Stimulated activated CD4-positive, alpha-beta T cell treated with anti-CD3 and anti-CD28 coated beads, Interleukin-1b, Interleukin-23, amount 100 ng/mL, for 24 hours (primary cell): ENCODE results near the gene PIK3R6.

Source experiments
- DNase-seq, 4 experiments: peaks; one replicate each; pipeline ENCODE4 v3.0.0-alpha.2; 2020; ENCODE audit warnings: low read depth in 4 of 4, low spot score in 1 of 4

Gene PIK3R6

DNA sequence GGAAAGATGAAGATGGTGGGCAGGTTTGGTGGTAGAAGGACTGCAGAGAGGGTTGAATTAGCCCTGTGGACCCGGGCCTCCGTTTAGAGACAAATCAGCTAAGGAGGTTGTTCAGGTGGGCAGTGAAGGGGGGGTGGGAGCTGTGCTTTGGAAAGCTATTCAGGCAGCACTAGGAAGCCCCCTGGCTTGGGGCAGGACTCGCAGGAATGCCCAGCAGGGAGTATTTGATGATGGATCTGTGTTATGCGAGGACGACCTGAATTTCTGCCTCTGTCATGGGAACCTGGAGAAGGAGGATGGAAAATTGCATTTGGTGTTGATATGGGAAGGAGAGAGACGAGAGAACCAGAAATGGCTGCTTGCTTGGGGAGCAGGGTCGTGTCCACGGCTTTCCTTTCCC lies 112.6 kb downstream of the PIK3R6 start:
- no peak for DNase-seq

DNA sequence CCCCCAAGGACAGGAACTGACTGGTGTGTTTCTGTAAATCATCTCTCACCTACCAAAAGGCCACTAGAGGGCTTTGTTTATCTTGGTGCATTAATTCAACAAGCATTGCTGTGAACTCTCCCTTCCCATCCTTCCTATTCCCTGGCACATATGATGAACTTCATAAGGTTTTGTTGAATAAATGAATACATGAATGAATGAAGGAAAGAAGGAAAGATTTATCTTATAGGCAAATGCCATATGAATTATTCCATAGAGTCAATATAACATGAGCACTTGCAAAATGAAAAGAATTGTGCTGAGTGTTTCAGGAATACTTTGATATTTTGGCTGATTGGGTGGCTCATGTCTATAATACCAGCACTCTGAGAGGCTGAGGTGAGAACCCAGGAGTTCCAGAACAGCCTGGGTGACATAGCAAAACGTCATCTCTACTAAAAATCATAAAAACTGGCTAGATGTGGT lies 113.5 kb downstream of the PIK3R6 start:
- no peak for DNase-seq

DNA sequence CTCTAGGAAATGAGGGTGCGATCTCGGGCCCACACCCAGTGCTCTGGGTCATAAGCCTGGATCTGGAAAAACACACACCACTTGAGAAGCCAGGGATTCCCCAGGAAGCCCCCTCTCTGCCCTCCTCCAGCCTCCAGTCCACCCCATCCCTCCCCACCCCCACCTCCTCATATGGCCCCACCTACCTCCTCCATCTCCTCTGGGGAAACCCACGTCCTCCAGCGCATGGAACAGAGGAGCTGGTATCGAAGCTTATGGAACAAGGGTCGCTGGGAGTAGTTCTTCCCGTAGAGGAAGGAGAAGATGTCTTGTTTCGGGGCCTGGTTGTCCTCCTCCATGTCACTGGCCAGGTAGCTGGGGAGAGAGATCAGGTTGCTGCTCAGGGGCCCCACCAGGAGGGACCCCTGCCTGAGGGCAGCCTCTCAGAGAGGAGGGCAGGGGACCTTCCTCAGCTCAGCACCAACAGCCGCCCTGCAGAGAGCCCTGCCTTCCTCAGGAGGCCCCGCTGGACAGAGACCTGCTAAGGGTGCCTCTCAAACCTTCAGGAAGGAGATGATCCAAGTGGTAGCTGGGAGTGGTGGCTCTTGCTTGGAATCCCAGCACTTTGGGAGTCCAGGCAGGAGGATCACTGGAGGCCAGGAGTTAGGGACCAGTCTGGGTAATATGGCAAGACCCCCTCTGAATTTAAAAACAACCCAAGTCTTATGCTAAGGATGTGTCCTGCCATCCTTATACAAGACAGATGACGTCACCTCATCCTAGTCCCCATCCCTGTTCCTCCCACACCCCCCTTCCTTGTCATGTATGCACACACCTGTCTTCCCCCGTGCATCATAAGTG lies 114.1 kb downstream of the PIK3R6 start:
- DNase-seq, result no peak
